GM23248 (cell line): Measurements from ENCODE around the gene TXLNB.

Experiments used
- EZH2 ChIP-seq: fragments of 200-600 bp; sonication (generic); IDR thresholded peaks from 2 replicates; pipeline ENCODE4 v1.6.1; 2018; ENCODE audit warnings: antibody characterized with exemption, mild to moderate bottlenecking; ENCODE audit not compliant: insufficient read depth, poor library complexity, severe bottlenecking
- EZH2phosphoT487 ChIP-seq: fragments of 200-600 bp; sonication (generic); IDR thresholded peaks from 2 replicates; pipeline ENCODE4 v1.6.1; 2018; ENCODE audit warnings: antibody characterized with exemption, moderate library complexity, mild to moderate bottlenecking, low read depth; ENCODE audit not compliant: insufficient read depth

- TF ChIP-seq EZH2 (no peak), EZH2phosphoT487 (no peak)
These were observed 48.3 kb downstream of the TXLNB start for GRCh38 chr6:139243536-139243935.
